HG02870 (cell line): ENCODE measurements around the gene ZBTB46.
A peak's percentile ranks its signal among the peaks of the same experiment; 100 is the strongest.

Source experiments
- ATAC-seq: cut with Tn5 transposase; IDR thresholded peaks from one replicate; pipeline ENCODE4 v1.9.1; 2021; ENCODE audit warnings: mild to moderate bottlenecking, moderate library complexity; ENCODE audit not compliant: unreplicated experiment

Gene ZBTB46

GRCh38 chr20:63748070-63748933 is 82.8 kb downstream of the ZBTB46 start:
- ATAC-seq: no peak

- ATAC-seq: no peak
Measured at GRCh38 chr20:63747622-63748069, 83.4 kb downstream of the ZBTB46 start.

GRCh38 chr20:63746751-63747315 is 84.2 kb downstream of the ZBTB46 start:
- ATAC-seq: no peak

- ATAC-seq: no peak
Measured at GRCh38 chr20:63745961-63746731, 84.9 kb downstream of the ZBTB46 start.

GRCh38 chr20:63745424-63745805 is 85.6 kb downstream of the ZBTB46 start:
- ATAC-seq: no peak

GRCh38 chr20:63744574-63745423 is 86.3 kb downstream of the ZBTB46 start:
- no peak for ATAC-seq

- ATAC-seq: no peak
Measured at GRCh38 chr20:63744158-63744557, 86.9 kb downstream of the ZBTB46 start.

GRCh38 chr20:63743210-63743970 is 87.7 kb downstream of the ZBTB46 start:
- no peak for ATAC-seq

GRCh38 chr20:63742381-63743024 is 88.6 kb downstream of the ZBTB46 start:
- no peak for ATAC-seq

GRCh38 chr20:63741676-63742380 is 89.2 kb downstream of the ZBTB46 start:
- ATAC-seq: no peak

GRCh38 chr20:63741354-63741675 is 89.7 kb downstream of the ZBTB46 start:
- no peak for ATAC-seq

- no peak for ATAC-seq
Measured at GRCh38 chr20:63740627-63741353, 90.3 kb downstream of the ZBTB46 start.

- peak; percentile 11 for ATAC-seq
Measured at GRCh38 chr20:63740070-63740626, 90.9 kb downstream of the ZBTB46 start.

- peak; percentile 40 for ATAC-seq
Measured at GRCh38 chr20:63739130-63740069, 91.7 kb downstream of the ZBTB46 start, which contains the start of gene SLC2A4RG. SLC2A4RG (plus strand) TSS chr20:63739776; CDS start chr20:63739913, 137 bp downstream.

GRCh38 chr20:63738687-63739129 is 92.4 kb downstream of the ZBTB46 start:
- no peak for ATAC-seq

GRCh38 chr20:63737945-63738686 is 92.9 kb downstream of the ZBTB46 start:
- ATAC-seq: no peak
